NCI-H187 treated with DMSO at 0.1 percent for 48 hours (cell line): ENCODE results near the gene DXO.
"Not testable (repeated sequence)": the region's sequence is repeated elsewhere in the genome, so short reads cannot be mapped to it uniquely, and the experiment has no call there.

Source experiments
- DNase-seq: peaks from one replicate; lab custom pipeline; 2025; lab: John Stamatoyannopoulos, UW

Gene DXO

DNA sequence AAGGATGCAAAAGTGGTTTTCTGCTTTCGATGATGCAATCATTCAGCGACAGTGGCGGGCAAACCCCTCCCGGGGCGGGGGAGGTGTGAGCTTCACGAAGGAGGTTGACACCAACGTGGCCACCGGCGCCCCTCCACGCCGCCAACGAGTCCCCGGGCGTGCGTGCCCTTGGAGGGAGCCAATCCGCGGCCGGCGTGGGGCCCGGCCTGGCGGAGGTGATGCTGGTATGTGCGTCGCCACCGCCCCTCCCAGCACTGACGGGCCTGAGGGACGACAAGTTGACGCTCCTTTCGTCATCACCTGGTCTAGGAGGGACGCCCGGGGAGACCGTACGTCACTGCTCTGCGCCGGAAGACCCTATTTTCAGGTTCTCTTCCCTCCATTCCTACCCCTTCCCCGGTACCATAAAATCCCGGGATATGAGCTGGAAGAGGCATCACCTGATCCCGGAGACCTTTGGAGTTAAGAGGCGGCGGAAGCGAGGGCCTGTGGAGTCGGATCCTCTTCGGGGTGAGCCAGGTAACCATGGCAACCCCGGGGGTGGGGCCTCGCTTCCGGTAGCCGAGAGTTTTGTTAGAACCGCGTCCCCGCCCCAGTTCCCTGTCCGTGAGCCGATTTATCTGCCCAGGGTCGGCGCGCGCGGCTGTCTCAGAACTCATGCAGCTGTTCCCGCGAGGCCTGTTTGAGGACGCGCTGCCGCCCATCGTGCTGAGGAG is at the start of gene DXO:
DXO (minus strand) TSS at position 146 of the 716 bp plus-strand sequence. CDS start 463 bp downstream, outside the sequence.
- DNase-seq: peak; percentile 90

DNA sequence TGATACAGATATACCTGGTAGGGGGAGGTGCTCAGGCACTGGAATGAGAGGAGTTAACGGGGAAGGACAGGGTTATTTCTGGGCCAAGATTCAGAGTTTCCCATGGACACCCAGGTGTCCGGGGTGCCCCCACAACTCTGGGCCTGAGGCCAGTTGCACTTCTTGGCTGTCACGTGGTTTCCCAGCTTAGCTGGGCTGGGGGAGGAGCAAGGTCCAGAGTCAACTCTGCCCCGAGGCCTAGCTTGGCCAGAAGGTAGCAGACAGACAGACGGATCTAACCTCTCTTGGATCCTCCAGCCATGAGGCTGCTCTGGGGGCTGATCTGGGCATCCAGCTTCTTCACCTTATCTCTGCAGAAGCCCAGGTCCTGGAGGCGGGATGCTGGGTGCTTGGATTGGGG is 42.6 kb upstream of the DXO start, which contains the start of gene C4B:
C4B (plus strand) TSS at position 249 of the 400 bp plus-strand sequence; CDS start at position 300, 51 bp downstream.
- not testable (repeated sequence) for DNase-seq

DNA sequence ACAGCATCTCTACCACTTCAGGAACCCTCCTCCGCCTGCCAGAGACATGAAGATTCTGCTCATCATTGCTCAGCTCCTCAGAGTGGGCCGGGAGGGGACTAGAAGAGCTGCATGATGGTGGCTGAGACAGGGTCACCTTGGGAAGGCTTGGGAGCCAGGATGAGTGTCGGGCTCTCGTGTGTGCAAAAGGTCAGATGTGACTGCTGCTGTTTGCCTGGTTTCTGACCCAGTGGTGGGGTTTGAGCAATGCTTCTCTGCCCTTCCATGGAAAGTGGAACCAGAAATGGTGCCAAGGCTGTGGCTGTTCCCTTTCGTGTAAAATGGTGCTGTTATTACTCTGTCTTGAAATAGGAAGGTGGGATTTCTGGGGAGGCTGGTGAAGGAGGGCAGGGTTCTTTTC is 41.8 kb upstream of the DXO start:
- DNase-seq: not testable (repeated sequence)

DNA sequence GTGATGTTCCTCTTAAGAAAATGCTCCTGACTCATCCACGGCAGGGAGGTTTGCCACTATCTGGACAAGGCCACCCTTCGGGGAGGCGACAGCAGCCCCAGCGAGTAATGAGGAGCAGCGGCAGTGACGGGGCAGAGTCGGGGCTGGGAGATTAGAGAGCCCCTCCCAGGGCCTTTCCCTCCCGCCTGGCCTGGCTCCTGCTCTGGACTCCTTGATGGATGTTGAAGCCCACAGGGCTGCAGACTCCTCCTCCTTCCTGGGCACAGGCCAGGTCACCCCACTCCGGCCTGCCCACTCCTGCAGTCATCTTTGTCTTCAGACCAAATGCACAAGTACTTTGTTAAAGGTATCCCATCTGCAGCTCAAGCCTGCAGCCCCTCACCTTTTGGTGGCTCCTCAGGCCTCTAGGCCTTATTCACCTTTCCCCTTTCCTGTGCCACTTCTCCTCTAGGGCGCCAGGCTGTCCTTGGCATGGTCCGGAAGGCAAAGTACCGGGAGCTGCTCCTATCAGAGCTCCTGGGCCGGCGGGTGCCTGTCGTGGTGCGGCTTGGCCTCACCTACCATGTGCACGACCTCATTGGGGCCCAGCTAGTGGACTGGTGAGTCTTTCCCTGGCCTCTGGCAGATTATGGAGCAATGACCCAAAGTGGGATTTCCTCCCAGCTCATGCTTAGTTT is 41.1 kb upstream of the DXO start:
- not testable (repeated sequence) for DNase-seq

DNA sequence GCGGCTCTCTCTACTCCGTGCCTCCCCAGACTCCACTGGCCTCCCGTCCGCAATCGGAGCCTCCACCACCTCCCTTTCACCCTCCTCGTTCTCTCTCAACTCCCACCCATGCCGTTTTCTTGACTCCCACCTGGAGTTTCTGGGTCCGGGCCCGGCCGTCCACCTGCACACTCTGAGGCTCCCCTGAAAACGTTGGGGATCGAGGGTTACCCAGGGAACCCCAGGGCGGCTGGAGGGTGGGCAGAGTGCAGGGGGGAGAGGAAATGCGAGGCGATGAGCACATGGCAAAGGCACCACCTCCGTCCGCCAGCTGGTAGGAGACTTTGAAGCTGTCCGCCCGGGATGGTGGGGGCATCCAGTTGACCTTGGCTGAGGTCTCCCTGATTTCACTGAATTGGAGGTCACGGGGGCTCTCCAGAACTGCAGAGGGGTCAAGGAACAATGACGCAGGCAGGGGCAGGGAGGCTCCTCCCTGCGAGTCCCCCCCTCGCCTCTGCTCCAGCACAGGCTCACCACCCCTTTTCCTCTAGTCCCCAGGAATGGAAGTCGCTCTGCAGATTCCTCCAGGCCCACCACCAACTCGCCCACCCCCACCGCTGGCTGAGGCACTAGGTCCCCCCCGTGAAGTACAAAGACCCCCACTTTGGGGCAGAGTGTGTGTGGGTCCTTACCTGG is 39.1 kb upstream of the DXO start:
- DNase-seq: not testable (repeated sequence)

DNA sequence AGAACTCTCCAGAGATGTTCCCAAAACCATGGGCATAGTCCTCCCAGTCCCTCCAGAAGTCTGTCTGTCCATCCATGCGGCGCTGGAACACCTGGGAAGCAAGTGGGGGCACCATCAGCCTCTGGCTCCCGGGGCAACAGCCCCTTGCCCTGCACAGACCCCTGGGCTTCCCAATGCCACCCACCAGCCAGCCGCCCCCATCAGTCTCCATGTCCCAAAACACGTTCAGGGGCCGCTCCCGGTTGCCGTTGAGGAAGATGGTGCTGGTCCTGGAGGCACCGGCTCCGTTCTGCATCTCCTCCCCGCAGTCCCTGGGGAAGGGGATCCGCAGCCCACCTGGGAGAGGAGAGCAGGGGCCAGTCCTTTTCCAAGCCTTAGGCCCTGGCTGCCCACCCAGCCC is 37.6 kb upstream of the DXO start:
- DNase-seq: not testable (repeated sequence)

DNA sequence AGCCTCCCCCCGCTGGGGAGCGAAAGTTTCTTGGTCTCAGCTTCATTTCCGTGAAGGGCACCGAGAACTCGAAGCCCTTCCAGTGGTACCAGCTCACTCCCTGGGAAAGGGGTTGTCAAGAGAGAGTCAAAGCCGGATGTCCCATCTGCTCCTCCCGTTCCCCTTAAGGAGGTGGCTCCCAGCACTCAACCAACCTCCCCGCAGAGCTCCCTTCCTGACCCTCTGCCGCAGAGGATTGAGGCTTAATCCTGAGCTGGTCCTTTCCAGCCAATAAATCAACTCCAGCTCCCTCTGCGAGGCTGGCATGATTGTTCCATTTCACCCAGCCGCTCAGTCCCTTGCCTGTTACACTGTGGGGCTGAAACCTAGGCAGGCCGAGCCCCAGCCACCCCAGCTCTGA is 36.7 kb upstream of the DXO start:
- DNase-seq: not testable (repeated sequence)

DNA sequence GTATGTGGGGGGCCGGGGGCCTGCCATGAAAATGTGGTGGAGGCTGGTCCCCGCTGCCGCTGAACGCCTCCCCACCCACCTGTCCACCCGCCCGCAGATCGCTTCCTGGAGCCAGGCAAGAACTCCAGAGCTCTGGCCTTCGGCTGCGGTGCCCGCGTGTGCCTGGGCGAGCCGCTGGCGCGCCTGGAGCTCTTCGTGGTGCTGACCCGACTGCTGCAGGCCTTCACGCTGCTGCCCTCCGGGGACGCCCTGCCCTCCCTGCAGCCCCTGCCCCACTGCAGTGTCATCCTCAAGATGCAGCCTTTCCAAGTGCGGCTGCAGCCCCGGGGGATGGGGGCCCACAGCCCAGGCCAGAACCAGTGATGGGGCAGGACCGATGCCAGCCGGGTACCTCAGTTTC is 36.1 kb upstream of the DXO start:
- not testable (repeated sequence) for DNase-seq

DNA sequence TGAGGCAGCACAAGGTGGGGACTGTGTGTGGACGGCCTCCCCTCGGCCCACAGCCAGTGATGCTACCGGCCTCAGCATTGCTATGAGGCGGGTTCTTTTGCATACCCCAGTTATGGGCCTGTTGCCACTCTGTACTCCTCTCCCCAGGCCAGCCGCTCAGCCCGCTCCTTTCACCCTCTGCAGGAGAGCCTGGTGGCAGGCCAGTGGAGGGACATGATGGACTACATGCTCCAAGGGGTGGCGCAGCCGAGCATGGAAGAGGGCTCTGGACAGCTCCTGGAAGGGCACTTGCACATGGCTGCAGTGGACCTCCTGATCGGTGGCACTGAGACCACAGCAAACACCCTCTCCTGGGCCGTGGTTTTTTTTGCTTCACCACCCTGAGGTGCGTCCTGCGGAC is 35.1 kb upstream of the DXO start:
- not testable (repeated sequence) for DNase-seq

DNA sequence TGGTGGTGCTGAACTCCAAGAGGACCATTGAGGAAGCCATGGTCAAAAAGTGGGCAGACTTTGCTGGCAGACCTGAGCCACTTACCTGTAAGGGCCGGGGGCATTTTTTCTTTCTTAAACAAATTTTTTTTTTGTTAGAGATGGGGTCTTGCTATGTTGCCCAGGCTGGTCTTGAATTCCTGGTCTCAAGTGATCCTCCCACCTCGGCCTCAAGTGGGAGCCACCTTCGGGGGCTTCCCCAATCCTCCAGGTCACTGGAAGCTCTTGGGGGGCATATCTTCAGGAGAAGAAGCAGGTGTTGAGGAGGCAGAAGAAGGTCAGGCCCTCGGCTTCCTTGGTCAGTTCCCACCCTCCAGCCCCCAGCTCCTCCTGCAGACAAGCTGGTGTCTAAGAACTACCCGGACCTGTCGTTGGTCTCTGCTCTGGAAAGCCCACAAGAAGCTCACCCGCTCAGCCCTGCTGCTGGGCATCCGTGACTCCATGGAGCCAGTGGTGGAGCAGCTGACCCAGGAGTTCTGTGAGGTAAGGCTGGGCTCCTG is 34.1 kb upstream of the DXO start:
- DNase-seq: not testable (repeated sequence)

DNA sequence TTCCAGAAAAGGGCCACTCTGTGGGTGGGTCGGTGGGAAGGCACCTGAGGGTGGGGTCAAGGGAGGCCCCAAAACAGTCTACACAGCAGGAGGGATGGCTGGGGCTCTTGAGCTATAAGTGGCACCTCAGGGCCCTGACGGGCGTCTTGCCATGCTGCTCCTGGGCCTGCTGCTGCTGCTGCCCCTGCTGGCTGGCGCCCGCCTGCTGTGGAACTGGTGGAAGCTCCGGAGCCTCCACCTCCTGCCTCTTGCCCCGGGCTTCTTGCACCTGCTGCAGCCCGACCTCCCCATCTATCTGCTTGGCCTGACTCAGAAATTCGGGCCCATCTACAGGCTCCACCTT is 33.6 kb upstream of the DXO start:
- DNase-seq: not testable (repeated sequence)

DNA sequence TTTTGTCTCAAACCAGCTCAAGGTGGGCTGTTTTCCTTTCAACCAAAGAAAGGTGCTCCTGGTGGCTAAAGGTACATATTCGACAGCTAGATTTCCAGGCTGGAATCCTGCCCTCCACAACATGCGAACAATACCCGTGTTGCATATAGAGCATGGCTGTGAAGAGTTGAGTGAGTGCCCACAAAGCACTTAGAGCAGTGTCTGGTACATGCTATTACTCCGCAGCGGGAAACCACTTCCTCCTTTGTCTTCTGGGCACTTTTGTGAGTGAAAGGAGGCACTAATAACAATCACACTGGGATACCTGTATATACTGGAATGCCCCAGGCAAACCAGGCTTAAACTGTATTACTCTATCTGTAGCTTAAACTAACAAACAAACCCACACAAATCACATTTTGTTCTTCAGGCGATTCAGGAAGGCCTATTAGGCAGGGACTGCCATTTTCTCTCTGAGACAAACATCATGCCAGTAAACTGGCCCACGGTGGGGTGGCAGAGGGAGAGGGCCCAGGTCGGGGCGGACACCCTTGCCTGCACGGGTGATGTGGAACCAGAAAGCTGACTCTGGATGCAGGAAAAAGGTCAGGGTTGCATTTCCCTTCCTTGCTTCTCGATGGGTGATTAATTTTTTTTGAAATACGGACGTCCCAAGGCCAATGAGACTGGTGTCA is 33.1 kb upstream of the DXO start:
- not testable (repeated sequence) for DNase-seq

DNA sequence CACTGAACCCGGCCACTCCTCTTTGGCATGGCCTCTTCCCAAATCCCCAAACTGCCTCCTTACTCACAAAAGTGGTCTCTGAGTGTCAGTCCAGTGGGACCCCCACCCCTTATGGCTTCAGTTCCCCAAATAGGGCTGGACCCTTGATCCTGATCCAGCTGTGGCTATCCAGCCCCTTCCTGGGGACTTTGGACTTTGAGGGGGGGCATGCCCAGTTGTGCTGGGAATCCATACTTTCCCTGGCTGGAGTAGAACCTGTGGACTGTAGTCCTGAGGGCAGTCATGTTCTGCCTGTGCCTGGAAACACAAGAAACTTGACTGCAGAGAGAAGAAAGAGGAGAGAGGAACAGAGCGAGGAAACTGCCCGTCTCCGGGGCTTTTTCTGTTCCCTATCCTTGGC is 32.5 kb upstream of the DXO start:
- DNase-seq: not testable (repeated sequence)

DNA sequence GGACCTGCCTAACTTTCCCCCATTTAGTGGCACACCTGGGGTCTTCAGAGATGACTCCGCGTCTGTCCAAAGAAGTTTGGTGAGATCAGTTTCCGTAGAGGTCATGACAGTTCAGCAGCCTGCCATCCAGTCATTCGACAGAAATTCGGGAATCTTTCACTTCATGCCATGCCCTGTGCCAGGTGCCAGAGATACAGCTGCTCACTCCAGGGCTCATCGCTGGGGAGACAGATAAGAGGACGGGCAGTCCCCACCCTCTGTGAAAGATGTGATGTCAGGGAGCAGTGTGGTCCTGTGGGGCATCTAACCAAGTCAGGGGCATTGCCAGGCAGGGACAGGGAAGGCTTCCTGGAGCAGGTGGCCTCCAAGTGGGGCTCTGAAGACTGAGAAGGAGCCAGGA is 31.4 kb upstream of the DXO start:
- not testable (repeated sequence) for DNase-seq

DNA sequence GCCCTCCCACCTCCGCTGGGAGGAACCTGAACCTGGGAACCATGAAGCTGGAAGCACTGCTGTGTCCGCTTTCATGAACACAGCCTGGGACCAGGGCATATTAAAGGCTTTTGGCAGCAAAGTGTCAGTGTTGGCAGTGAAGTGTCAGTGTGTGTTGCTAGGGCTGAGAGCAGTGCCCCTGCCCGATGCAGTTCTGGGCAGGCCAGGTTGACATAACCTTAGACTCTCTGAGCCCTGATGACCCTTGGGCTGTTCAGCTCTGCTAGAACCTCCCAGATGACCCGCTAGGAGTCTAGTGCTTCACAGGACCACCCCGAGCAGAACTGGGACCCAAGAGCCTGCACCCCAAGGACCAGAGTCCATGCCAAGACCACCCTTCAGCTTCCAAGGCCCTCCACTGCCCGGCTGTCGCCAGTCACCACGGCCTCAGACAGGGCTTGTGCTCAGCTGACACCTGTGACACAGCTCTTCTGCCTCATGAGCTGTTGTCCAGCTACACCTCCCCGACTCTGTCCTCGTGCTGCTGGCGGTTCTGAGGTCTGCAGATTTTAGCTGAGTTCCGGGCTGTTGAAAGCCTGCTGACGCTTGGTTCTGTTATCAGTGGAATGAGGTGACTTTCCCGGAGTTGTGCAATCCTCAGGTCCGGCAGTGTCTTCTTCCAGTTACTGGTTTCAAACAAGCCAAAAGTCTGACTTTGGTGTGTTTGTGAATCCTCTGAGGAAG is 30.8 kb upstream of the DXO start:
- not testable (repeated sequence) for DNase-seq

DNA sequence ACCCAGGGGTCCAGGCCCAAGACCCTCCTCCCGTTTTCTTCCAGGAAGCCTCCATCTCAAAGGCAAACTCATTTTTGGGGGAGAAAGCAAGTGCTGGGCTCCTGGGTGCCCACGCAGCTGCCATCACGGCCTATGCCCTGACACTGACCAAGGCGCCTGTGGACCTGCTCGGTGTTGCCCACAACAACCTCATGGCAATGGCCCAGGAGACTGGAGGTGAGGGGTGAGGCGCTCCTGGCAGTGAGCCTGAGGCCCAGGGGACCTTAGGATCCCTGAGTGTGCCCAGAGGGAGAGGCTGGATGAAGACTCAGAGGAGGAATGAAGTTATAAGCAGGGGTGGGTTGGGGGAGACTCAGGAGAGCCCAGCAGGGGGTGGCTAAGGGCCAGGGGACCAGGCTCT is 24.4 kb upstream of the DXO start:
- not testable (repeated sequence) for DNase-seq

DNA sequence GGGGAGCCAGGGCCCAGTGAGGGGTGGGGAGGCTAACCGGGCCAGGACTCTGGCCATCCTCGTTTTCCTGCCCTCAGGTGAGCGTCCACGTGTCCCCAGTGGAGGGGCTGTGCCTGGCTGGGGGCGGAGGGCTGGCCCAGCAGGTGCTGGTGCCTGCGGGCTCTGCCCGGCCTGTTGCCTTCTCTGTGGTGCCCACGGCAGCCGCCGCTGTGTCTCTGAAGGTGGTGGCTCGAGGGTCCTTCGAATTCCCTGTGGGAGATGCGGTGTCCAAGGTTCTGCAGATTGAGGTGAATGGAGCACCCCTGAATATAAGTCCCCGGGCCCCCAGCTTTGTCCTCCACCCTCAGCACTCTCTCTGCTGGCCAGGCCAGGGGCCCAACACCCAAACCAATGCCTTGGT is 22.5 kb upstream of the DXO start:
- DNase-seq: not testable (repeated sequence)

DNA sequence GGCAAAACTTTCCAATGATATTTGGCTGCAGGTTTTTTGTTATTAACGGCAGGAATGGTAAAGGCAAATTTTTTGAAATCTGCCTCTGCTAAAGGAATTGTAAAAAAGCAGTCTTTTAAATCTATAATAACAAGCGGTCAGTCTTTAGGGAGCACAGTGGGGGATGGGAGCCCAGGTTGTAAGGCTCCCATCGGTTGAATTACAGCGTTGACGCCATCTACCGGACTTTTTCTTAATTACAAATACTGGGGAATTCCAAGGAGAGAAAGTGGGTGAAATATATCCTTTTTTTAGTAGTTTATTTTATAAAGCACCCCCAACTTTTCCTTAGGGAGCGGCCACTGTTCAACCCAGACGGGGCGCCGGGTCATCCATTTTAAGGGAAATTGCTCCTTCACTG is 17.4 kb upstream of the DXO start:
- DNase-seq: not testable (repeated sequence)

DNA sequence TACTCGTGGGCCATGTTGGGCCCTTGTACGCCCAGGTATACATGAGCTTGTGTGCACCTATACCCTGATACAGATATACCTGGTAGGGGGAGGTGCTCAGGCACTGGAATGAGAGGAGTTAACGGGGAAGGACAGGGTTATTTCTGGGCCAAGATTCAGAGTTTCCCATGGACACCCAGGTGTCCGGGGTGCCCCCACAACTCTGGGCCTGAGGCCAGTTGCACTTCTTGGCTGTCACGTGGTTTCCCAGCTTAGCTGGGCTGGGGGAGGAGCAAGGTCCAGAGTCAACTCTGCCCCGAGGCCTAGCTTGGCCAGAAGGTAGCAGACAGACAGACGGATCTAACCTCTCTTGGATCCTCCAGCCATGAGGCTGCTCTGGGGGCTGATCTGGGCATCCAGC is 9.8 kb upstream of the DXO start, which contains the start of gene C4A:
C4A (plus strand) TSS at position 314 of the 400 bp plus-strand sequence; CDS start at position 365, 51 bp downstream.
- not testable (repeated sequence) for DNase-seq

DNA sequence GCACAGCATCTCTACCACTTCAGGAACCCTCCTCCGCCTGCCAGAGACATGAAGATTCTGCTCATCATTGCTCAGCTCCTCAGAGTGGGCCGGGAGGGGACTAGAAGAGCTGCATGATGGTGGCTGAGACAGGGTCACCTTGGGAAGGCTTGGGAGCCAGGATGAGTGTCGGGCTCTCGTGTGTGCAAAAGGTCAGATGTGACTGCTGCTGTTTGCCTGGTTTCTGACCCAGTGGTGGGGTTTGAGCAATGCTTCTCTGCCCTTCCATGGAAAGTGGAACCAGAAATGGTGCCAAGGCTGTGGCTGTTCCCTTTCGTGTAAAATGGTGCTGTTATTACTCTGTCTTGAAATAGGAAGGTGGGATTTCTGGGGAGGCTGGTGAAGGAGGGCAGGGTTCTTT is 9.1 kb upstream of the DXO start:
- not testable (repeated sequence) for DNase-seq

DNA sequence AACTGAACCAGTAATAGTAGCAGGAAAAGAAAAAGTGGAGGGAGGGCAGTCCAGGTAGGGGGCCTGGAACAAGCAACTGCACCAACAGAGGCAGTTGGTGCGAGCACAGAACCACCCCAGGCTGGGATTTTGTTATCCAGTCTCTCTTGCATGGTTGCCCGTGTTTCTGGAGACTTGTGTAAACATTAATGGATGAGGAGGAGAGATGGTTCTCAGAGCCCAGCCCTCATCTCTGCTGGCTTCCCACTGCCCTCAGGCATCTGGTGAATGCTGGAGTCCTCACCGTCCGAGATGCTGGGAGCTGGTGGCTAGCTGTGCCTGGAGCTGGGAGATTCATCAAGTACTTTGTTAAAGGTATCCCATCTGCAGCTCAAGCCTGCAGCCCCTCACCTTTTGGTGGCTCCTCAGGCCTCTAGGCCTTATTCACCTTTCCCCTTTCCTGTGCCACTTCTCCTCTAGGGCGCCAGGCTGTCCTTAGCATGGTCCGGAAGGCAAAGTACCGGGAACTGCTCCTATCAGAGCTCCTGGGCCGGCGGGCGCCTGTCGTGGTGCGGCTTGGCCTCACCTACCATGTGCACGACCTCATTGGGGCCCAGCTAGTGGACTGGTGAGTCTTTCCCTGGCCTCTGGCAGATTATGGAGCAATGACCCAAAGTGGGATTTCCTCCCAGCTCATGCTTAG is 8.4 kb upstream of the DXO start:
- not testable (repeated sequence) for DNase-seq
